Thyroid gland (tissue), 4 donors: ENCODE measurements around the gene MTHFD1L.

Experiments used
- CTCF ChIP-seq, 6 experiments: fragments of 200-600 bp in 3 of 6; fragments of 450-650 bp in 3 of 6; sonication (generic) in 3 of 6; IDR thresholded peaks; one replicate each; pipeline ENCODE4 v1.5.1; 2016 to 2019; ENCODE audit warnings: antibody characterized with exemption in 6 of 6, mild to moderate bottlenecking in 2 of 6, inconsistent platforms in 1 of 6, moderate library complexity in 1 of 6
- POLR2A ChIP-seq, 2 donors: fragments of 450-650 bp; IDR thresholded peaks; one replicate each; pipeline ENCODE4 v1.6.1; 2017; ENCODE audit warnings: antibody characterized with exemption in 2 of 2, mild to moderate bottlenecking in 2 of 2, moderate library complexity in 1 of 2

DNA sequence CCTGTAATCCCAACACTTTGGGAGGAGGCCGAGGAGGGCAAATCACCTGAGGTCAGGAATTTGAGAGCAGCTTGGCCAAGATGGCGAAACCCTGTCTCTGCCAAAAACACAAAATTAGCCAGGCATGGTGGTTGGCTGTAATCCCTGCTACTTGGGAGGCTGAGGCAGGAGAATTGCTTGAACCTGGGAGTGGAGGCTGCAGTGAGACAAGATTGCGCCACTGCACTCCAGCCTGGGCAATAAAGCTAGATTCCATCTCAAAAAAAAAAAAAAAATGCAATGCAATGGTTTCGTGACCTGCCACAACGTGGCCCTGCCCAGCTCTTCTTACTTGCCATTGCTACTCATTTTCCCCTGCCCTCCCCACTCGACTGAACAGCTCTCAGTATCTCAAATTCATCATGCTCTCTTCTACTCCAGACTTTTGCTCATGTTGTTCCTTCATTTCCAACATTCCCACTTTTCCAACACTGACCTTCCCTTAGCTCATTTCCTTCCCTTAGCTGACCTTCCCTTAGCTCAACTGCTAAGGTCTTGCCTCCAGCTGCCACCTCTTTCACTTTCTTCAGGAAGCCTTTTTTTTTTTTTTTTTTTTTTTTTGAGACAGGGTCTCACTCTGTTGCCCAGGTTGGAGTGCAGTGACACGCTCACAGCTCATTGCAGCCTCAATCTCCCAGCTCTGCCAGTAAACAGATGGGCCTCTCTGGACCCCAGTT is 2.1 kb upstream of the MTHFD1L start:
- TF ChIP-seq CTCF (IDR thresholded peaks at IDR 0.05) (no peak), POLR2A (IDR thresholded peaks at IDR 0.05) (no peak)
